Vagina (tissue), 2 donors: ENCODE data around the gene SLC25A41. TPM values are rescaled to one million over a fixed set of nuclear protein-coding genes. Genes with fewer than 3 reads are reported as not detected.

Experiments used
- DNase-seq, 2 donors: peaks; one replicate each; pipeline ENCODE4 v3.0.0-alpha.2; 2017; ENCODE audit errors: extremely low spot score in 2 of 2
- H3K27ac ChIP-seq: fragments of 200-600 bp; sonication (generic); one replicate; pipeline ENCODE4 v1.5.1; 2019
- H3K27me3 ChIP-seq: fragments of 200-600 bp; sonication (generic); one replicate; pipeline ENCODE4 v1.5.1; 2019
- H3K36me3 ChIP-seq, 2 donors: fragments of 200-600 bp; sonication (generic); one replicate each; pipeline ENCODE4 v1.5.1; 2017 to 2019
- H3K4me1 ChIP-seq: fragments of 200-600 bp; sonication (generic); one replicate; pipeline ENCODE4 v1.5.1; 2019
- H3K4me3 ChIP-seq, 2 donors: fragments of 200-600 bp; sonication (generic); 1 replicate in 1 of 2; 2 replicates in 1 of 2; pipeline ENCODE4 v1.5.1; 2016 to 2019
- H3K9me3 ChIP-seq: fragments of 200-600 bp; sonication (generic); one replicate; pipeline ENCODE4 v1.5.1; 2019
- POLR2A ChIP-seq, 2 donors: fragments of 450-650 bp; IDR thresholded peaks; one replicate each; pipeline ENCODE4 v1.6.1; 2017; ENCODE audit warnings: antibody characterized with exemption in 2 of 2, mild to moderate bottlenecking in 2 of 2, moderate library complexity in 2 of 2
- POLR2AphosphoS5 ChIP-seq, 2 donors: sonication (generic); formaldehyde crosslinking; IDR thresholded peaks; one replicate each; pipeline ENCODE4 v1.9.0; 2017; ENCODE audit warnings: antibody characterized with exemption in 2 of 2, mild to moderate bottlenecking in 2 of 2, low read depth in 1 of 2; ENCODE audit not compliant: insufficient read depth in 1 of 2
- intact Hi-C: fragments of 100-400 bp; cut with DNase I; formaldehyde crosslinking; loops from one replicate; pipeline ENCODE4 v1.15.1; 2023
- total RNA-seq: library from RNA; depleted of rRNA; stranded (reverse); fragments of >200 nt; gene quantifications from one replicate; pipeline ENCODE4 v1.2.3, GENCODE V29; 2016
- TF ChIP-seq, protein P1 (sequence below), 3 experiments: fragments of 450-650 bp in 2 of 3; fragments of 200-600 bp in 1 of 3; sonication (generic) in 1 of 3; IDR thresholded peaks; one replicate each; pipeline ENCODE4 v1.5.1; 2017 to 2019; ENCODE audit warnings: antibody characterized with exemption in 3 of 3, mild to moderate bottlenecking in 2 of 3, moderate library complexity in 2 of 3

SLC25A41 gene
- total RNA-seq, 1 donor from 2014 or later = not detected

DNA sequence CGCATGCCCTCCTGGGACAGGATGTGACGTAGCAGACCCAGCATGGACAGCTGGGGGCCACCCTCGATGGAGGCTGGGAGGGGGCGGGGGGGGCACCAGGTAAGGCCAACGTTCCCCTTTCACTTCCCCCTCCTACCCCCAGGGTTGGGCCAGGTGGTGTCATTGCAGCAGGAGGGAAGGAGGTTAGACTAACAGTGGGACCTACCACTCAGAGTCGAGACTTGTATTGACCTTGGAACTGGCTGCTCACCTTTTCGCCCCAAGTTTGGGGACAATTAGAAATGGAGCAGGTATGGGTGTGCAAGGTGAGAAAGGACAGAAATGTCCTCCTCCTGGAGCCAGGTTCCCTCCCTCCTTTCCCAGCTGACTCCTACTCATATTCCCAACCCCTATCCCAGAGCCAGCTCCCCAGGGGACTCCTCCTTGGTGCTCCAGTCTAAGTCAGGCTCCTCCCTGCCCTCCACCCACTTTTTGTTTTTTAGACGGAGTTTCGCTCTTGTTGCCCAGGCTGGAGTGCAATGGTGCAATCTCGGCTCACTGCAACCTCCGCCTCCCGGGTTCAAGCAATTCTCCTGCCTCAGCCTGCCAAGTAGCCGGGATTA lies 8.6 kb upstream of the SLC25A41 start:
- TF ChIP-seq POLR2AphosphoS5 (IDR thresholded peaks at IDR 0.05; ENCODE audit: insufficient read depth in 1 of 2, low read depth in 1 of 2) (no peak), POLR2A (IDR thresholded peaks at IDR 0.05) (no peak)
- TF ChIP-seq, protein P1, sequence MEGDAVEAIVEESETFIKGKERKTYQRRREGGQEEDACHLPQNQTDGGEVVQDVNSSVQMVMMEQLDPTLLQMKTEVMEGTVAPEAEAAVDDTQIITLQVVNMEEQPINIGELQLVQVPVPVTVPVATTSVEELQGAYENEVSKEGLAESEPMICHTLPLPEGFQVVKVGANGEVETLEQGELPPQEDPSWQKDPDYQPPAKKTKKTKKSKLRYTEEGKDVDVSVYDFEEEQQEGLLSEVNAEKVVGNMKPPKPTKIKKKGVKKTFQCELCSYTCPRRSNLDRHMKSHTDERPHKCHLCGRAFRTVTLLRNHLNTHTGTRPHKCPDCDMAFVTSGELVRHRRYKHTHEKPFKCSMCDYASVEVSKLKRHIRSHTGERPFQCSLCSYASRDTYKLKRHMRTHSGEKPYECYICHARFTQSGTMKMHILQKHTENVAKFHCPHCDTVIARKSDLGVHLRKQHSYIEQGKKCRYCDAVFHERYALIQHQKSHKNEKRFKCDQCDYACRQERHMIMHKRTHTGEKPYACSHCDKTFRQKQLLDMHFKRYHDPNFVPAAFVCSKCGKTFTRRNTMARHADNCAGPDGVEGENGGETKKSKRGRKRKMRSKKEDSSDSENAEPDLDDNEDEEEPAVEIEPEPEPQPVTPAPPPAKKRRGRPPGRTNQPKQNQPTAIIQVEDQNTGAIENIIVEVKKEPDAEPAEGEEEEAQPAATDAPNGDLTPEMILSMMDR (IDR thresholded peaks at IDR 0.05) = no peak
- Histone ChIP-seq H3K4me3 (no peak overlapping the region), H3K36me3 (no peaks in the 10 kb centered on the region), H3K27me3 (no peaks in the 10 kb centered on the region), H3K4me1 (no peaks in the 10 kb centered on the region), H3K9me3 (no peaks in the 10 kb centered on the region), H3K27ac (no peak overlapping the region)
- intact Hi-C loops = no loop called here
- DNase-seq = no peak

DNA sequence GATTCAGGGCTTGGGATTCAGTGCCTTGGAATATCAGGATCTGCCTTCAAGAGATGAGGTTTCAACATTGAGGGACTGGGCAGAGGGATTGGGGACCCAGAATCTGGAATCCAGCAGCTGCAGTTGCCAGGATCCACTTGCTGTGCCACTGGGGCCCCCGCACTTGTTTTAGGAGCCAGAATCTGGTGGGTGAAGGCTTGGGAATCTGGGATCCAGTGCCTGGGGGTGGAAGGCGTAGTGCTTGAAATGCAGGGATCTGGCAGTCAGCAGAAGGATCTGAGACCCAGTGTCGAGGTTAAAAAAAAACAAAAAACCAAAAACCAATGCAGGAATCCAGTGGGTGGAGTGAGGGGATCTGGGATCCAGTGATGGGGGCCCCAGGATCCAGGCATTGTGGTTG lies 7.3 kb upstream of the SLC25A41 start:
- H3K36me3 ChIP-seq = no peaks in the 10 kb centered on the region
- TF ChIP-seq, protein P1 (IDR thresholded peaks at IDR 0.05) = no peak
- TF ChIP-seq POLR2AphosphoS5 (IDR thresholded peaks at IDR 0.05; ENCODE audit: insufficient read depth in 1 of 2, low read depth in 1 of 2) (no peak), POLR2A (IDR thresholded peaks at IDR 0.05) (no peak)
- no peak overlapping the region for H3K27ac ChIP-seq
- no peak overlapping the region for H3K4me3 ChIP-seq
- H3K27me3 ChIP-seq = no peaks in the 10 kb centered on the region
- intact Hi-C loops = no loop called here
- DNase-seq = no peak
- H3K9me3 ChIP-seq = no peaks in the 10 kb centered on the region
- no peaks in the 10 kb centered on the region for H3K4me1 ChIP-seq

DNA sequence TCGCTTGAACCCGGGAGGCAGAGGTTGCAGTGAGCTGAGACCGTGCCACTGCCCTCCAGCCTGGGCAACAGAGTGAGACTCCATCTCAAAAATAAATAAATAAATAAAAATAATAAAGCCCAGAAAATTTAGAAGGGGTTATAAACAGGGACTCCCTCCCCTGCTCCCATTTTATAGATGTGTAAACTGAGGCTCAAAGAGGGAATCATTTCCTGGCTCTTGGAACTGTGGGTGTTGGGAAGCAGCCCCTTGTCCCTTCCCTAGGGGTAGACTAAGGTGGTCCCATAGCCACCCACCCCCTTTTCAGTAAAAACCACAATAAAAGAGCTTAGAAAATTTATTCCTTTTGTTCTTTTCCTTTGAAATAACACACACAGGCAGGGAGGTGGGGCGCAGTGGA lies 6.2 kb upstream of the SLC25A41 start:
- H3K4me3 ChIP-seq = no peak overlapping the region
- no peaks in the 10 kb centered on the region for H3K36me3 ChIP-seq
- H3K27me3 ChIP-seq = no peaks in the 10 kb centered on the region
- H3K9me3 ChIP-seq = no peaks in the 10 kb centered on the region
- DNase-seq = no peak
- no peaks in the 10 kb centered on the region for H3K4me1 ChIP-seq
- H3K27ac ChIP-seq = no peak overlapping the region
- TF ChIP-seq POLR2AphosphoS5 (IDR thresholded peaks at IDR 0.05; ENCODE audit: insufficient read depth in 1 of 2, low read depth in 1 of 2) = no peak
- TF ChIP-seq, protein P1 (IDR thresholded peaks at IDR 0.05) = no peak
- TF ChIP-seq POLR2A (IDR thresholded peaks at IDR 0.05) = no peak
- intact Hi-C loops = no loop called here

DNA sequence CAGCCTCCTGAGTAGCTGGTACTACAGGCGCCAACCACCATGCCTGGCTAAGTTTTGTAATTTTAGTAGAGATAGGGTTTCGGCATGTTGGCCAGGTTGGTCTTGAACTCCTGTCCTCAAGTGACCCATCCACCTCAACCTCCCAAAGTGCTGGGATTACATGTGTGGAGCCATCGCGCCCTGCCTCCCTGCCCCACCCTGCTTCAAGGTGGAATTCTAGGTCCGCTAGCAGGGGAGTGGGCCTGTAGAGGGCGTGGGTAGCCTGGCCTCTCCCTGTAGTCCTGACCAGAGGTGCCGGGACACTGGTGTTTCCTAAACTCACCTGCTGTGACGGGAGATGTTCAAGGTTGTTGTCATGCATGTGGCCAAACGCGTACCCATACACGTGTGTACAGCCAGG lies 398 bp downstream of the SLC25A41 start:
- intact Hi-C loops = no loop called here
- no peaks in the 10 kb centered on the region for H3K9me3 ChIP-seq
- H3K27me3 ChIP-seq = no peaks in the 10 kb centered on the region
- H3K4me3 ChIP-seq = no peak overlapping the region
- H3K36me3 ChIP-seq = no peaks in the 10 kb centered on the region
- TF ChIP-seq POLR2A (IDR thresholded peaks at IDR 0.05) = no peak
- TF ChIP-seq, protein P1 (IDR thresholded peaks at IDR 0.05) = no peak
- no peak for TF ChIP-seq POLR2AphosphoS5 (IDR thresholded peaks at IDR 0.05; ENCODE audit: insufficient read depth in 1 of 2, low read depth in 1 of 2)
- H3K4me1 ChIP-seq = no peaks in the 10 kb centered on the region
- DNase-seq = no peak
- no peak overlapping the region for H3K27ac ChIP-seq

DNA sequence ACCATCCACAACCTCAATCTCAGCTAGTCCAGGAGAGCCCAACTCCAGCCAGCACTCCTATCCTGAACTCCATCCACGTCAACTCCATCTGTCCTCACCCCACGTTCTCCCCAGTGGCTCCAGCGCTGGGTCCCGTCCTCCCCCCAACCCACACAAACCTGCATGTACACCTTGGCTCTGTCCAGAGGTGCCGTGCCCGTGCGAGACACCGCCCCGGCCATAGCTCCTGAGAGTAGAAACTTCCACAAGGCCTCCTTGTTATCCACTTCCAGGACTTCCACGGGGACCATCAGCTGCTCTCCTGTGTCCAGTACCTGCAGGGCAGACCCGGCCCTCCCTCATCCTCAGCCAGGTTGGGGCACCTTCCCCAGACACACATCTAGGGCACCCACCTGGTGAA lies 1.7 kb downstream of the SLC25A41 start:
- intact Hi-C loops = no loop called here
- DNase-seq = no peak
- no peaks in the 10 kb centered on the region for H3K27me3 ChIP-seq
- no peak for TF ChIP-seq POLR2A (IDR thresholded peaks at IDR 0.05)
- TF ChIP-seq, protein P1 (IDR thresholded peaks at IDR 0.05) = no peak
- no peak for TF ChIP-seq POLR2AphosphoS5 (IDR thresholded peaks at IDR 0.05; ENCODE audit: insufficient read depth in 1 of 2, low read depth in 1 of 2)
- no peaks in the 10 kb centered on the region for H3K4me1 ChIP-seq
- no peak overlapping the region for H3K4me3 ChIP-seq
- no peaks in the 10 kb centered on the region for H3K36me3 ChIP-seq
- H3K9me3 ChIP-seq = no peaks in the 10 kb centered on the region
- H3K27ac ChIP-seq = no peak overlapping the region
